ENCODE measurements around the gene REXO4. TPM values are rescaled to one million over a fixed set of nuclear protein-coding genes. Genes with fewer than 3 reads are reported as not detected.

Gene REXO4
- total RNA-seq, 1 experiment from 2014 or later = 38.6 TPM

- peaks cover 10% of the 10 kb centered on the region for H3K36me3 Mint-ChIP-seq
- no peak for TF ChIP-seq RORB (CRISPR knock-in tag; IDR thresholded peaks at IDR 0.05)
- TF ChIP-seq FOXP4 (CRISPR knock-in tag; IDR thresholded peaks at IDR 0.05) = no peak
- TF ChIP-seq PRDM15 (CRISPR knock-in tag; IDR thresholded peaks at IDR 0.05) = peak; percentile 35; the same call in 1 of the 2 replicates
- TF ChIP-seq, protein P1, sequence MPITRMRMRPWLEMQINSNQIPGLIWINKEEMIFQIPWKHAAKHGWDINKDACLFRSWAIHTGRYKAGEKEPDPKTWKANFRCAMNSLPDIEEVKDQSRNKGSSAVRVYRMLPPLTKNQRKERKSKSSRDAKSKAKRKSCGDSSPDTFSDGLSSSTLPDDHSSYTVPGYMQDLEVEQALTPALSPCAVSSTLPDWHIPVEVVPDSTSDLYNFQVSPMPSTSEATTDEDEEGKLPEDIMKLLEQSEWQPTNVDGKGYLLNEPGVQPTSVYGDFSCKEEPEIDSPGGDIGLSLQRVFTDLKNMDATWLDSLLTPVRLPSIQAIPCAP (CRISPR knock-in tag; IDR thresholded peaks at IDR 0.05) = no peak
- no peak for TF ChIP-seq MAX (CRISPR knock-in tag; IDR thresholded peaks at IDR 0.05)
- peaks cover 8% of the 10 kb centered on the region for H3K9me3 Mint-ChIP-seq
- ATAC-seq = peak; percentile 38
- ChIA-PET CTCF (interaction anchor here (1.0 to 1.6 kb wide), 2 partner anchors 31 to 243 kb away, joined by 3 to 7 read pairs; partner anchors contain the start of gene CACFD1), POLR2A (interaction anchor here (0.6 to 0.7 kb wide), 2 partner anchors 12 to 1229 kb away, joined by 3 read pairs; no protein-coding TSS in a partner anchor)
- no peak overlapping the region for H3K27ac Mint-ChIP-seq
- peaks cover 3% of the 10 kb centered on the region; the same call in 1 of the 2 replicates for H3K4me1 Mint-ChIP-seq
- H3K27me3 Mint-ChIP-seq (ENCODE audit: low read depth) = peaks cover 20% of the 10 kb centered on the region
- peak; percentile 62 for DNase-seq (ENCODE audit: low spot score)
- peak overlapping the region; percentile 66 for H3K4me3 Mint-ChIP-seq
Measured at GRCh38 chr9:133429214-133429613, 11.4 kb upstream of the REXO4 start.

- Mint-ChIP-seq H3K27ac (no peak overlapping the region), H3K4me3 (peak overlapping the region; percentile 66), H3K27me3 (ENCODE audit: low read depth) (peaks cover 20% of the 10 kb centered on the region), H3K4me1 (peaks cover 3% of the 10 kb centered on the region; the same call in 1 of the 2 replicates), H3K9me3 (peaks cover 8% of the 10 kb centered on the region), H3K36me3 (peaks cover 10% of the 10 kb centered on the region)
- ChIA-PET CTCF (interaction anchor here (1.0 to 1.6 kb wide), 8 partner anchors 9 to 242 kb away, joined by 3 to 7 read pairs (median 4); partner anchors contain the start of gene CACFD1), POLR2A (interaction anchor here (0.6 to 0.7 kb wide), 2 partner anchors 12 to 1229 kb away, joined by 3 read pairs; no protein-coding TSS in a partner anchor)
- peak; percentile 72 for DNase-seq (ENCODE audit: low spot score)
- peak; percentile 53 for ATAC-seq
- TF ChIP-seq, protein P2, sequence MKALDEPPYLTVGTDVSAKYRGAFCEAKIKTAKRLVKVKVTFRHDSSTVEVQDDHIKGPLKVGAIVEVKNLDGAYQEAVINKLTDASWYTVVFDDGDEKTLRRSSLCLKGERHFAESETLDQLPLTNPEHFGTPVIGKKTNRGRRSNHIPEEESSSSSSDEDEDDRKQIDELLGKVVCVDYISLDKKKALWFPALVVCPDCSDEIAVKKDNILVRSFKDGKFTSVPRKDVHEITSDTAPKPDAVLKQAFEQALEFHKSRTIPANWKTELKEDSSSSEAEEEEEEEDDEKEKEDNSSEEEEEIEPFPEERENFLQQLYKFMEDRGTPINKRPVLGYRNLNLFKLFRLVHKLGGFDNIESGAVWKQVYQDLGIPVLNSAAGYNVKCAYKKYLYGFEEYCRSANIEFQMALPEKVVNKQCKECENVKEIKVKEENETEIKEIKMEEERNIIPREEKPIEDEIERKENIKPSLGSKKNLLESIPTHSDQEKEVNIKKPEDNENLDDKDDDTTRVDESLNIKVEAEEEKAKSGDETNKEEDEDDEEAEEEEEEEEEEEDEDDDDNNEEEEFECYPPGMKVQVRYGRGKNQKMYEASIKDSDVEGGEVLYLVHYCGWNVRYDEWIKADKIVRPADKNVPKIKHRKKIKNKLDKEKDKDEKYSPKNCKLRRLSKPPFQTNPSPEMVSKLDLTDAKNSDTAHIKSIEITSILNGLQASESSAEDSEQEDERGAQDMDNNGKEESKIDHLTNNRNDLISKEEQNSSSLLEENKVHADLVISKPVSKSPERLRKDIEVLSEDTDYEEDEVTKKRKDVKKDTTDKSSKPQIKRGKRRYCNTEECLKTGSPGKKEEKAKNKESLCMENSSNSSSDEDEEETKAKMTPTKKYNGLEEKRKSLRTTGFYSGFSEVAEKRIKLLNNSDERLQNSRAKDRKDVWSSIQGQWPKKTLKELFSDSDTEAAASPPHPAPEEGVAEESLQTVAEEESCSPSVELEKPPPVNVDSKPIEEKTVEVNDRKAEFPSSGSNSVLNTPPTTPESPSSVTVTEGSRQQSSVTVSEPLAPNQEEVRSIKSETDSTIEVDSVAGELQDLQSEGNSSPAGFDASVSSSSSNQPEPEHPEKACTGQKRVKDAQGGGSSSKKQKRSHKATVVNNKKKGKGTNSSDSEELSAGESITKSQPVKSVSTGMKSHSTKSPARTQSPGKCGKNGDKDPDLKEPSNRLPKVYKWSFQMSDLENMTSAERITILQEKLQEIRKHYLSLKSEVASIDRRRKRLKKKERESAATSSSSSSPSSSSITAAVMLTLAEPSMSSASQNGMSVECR (CRISPR knock-in tag; IDR thresholded peaks at IDR 0.05; ENCODE audit: borderline replicate concordance) = no peak
- TF ChIP-seq, protein P3, sequence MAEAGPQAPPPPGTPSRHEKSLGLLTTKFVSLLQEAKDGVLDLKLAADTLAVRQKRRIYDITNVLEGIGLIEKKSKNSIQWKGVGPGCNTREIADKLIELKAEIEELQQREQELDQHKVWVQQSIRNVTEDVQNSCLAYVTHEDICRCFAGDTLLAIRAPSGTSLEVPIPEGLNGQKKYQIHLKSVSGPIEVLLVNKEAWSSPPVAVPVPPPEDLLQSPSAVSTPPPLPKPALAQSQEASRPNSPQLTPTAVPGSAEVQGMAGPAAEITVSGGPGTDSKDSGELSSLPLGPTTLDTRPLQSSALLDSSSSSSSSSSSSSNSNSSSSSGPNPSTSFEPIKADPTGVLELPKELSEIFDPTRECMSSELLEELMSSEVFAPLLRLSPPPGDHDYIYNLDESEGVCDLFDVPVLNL (CRISPR knock-in tag; IDR thresholded peaks at IDR 0.05; ENCODE audit: borderline replicate concordance, low read depth) = no peak
- TF ChIP-seq NR1H2 (CRISPR knock-in tag; IDR thresholded peaks at IDR 0.05) = no peak
- no peak for TF ChIP-seq FOXP1 (CRISPR knock-in tag; IDR thresholded peaks at IDR 0.05; ENCODE audit: borderline replicate concordance)
- no peak for TF ChIP-seq RORB (CRISPR knock-in tag; IDR thresholded peaks at IDR 0.05)
- no peak for TF ChIP-seq ZNF263 (CRISPR knock-in tag; IDR thresholded peaks at IDR 0.05; ENCODE audit: low read depth)
- TF ChIP-seq STAT6 (CRISPR knock-in tag; conservative IDR thresholded peaks at IDR 0.05; ENCODE audit: low read depth) = no peak
- no peak for TF ChIP-seq ZNF281 (CRISPR knock-in tag; IDR thresholded peaks at IDR 0.05)
- TF ChIP-seq, protein P1 (CRISPR knock-in tag; IDR thresholded peaks at IDR 0.05) = no peak
Measured at GRCh38 chr9:133428617-133429101, 10.8 kb upstream of the REXO4 start.
